ENCODE measurements around the gene NWD2. TPM values are rescaled to one million over a fixed set of nuclear protein-coding genes. Genes with fewer than 3 reads are reported as not detected.

NWD2 gene
- total RNA-seq, 1 experiment from 2014 or later: under 0.01 TPM

DNA sequence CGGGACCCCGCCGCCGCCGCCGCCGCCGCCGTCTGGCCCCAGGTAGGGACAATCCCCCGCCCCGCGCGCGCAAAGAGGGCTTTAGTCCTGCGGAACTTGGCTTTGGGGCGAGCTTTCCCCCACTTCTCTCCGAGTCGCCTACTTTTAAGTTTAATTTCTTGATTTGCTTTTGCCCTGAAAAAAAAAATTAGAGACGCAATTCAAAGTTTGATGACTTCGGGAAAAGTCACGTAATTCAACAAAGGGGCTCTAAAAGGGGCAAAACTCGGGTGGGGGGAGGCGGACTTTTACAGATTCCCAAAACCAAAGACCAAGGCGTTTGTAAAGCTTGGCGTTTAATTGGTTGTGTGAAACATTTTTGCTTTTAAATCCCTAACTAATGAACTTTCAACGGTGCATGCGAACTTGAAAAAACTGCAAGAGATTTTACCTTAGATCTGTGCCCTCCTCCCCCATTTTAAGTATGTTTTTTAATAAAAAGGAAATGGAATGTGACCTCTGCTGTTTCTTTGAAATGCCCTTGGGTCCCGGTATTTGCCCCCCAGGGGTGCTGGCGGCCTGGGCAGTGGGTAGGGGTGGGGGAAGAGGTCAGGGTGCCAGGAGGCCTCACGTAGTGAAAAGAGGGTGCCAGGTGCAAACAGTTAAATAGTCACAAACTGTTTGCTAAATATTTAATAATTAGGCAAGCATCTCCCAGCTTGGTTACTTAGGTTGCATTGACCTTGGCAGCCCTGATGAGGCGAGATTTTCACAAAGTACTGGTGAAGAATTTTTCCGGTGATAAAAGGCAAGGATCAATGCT is 209.7 kb downstream of the NWD2 start:
- H3K36me3 ChIP-seq (ENCODE audit: low read depth, low read length): no peaks in the 10 kb centered on the region
- H2AFZ ChIP-seq (ENCODE audit: low read length): peak overlapping the region; percentile 83
- H3K79me2 ChIP-seq (ENCODE audit: low read length): peaks cover 44% of the 10 kb centered on the region
- ChIA-PET POLR2A (ENCODE audit: unreplicated experiment) (no interaction called here), CTCF (interaction anchor here (0.6 to 2.0 kb wide), 4 partner anchors 10 to 74 kb away, joined by 3 to 33 read pairs (median 4); no protein-coding TSS in a partner anchor)
- H4K20me1 ChIP-seq (ENCODE audit: low read length): no peaks in the 10 kb centered on the region
- DNase-seq (no peak), ATAC-seq (no peak)
- H3K9me3 ChIP-seq (ENCODE audit: low read length): no peaks in the 10 kb centered on the region
- no peak for TF ChIP-seq EZH2phosphoT487 (IDR thresholded peaks at IDR 0.05; ENCODE audit: borderline replicate concordance, low read length)
- TF ChIP-seq, protein P1, sequence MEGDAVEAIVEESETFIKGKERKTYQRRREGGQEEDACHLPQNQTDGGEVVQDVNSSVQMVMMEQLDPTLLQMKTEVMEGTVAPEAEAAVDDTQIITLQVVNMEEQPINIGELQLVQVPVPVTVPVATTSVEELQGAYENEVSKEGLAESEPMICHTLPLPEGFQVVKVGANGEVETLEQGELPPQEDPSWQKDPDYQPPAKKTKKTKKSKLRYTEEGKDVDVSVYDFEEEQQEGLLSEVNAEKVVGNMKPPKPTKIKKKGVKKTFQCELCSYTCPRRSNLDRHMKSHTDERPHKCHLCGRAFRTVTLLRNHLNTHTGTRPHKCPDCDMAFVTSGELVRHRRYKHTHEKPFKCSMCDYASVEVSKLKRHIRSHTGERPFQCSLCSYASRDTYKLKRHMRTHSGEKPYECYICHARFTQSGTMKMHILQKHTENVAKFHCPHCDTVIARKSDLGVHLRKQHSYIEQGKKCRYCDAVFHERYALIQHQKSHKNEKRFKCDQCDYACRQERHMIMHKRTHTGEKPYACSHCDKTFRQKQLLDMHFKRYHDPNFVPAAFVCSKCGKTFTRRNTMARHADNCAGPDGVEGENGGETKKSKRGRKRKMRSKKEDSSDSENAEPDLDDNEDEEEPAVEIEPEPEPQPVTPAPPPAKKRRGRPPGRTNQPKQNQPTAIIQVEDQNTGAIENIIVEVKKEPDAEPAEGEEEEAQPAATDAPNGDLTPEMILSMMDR (conservative IDR thresholded peaks at IDR 0.05; ENCODE audit: low read depth, low read length): no peak
- TF ChIP-seq EZH2 (IDR thresholded peaks at IDR 0.05; ENCODE audit: low read length, unreplicated experiment): no peak
- H3K9ac ChIP-seq (ENCODE audit: low read length): peak overlapping the region; percentile 58
- H3K27me3 ChIP-seq (ENCODE audit: low read length): 0 out of 2 replicates have a peak, but pooled peaks cover 3% of the 10 kb centered on the region
- peak overlapping the region; percentile 70 for H3K4me3 ChIP-seq (ENCODE audit: low read length)
- no peaks in the 10 kb centered on the region for H3F3A ChIP-seq (ENCODE audit: low read length, unreplicated experiment)
- intact Hi-C loops (cut with micrococcal nuclease): loop anchor here (1.0 kb wide), 3 partner anchors 74 to 348 kb away; no protein-coding TSS in a partner anchor
- H3K4me2 ChIP-seq (ENCODE audit: low read length): peak overlapping the region; percentile 80
- BruUV-seq (replicated peaks): TSS peak; percentile 59
- no peak overlapping the region for H3K27ac ChIP-seq (ENCODE audit: low read length)
- H3K4me1 ChIP-seq (ENCODE audit: insufficient read depth, low read length): peaks cover 23% of the 10 kb centered on the region; the same call in 1 of the 2 replicates
- no peaks in the 10 kb centered on the region for H3K9me2 ChIP-seq (replicated peaks; ENCODE audit: low read length)

- Histone ChIP-seq H2AFZ (ENCODE audit: low read length) (no peak overlapping the region), H3K9me3 (ENCODE audit: low read length) (no peaks in the 10 kb centered on the region), H3K9me2 (replicated peaks; ENCODE audit: low read length) (no peaks in the 10 kb centered on the region), H3K9ac (ENCODE audit: low read length) (no peak overlapping the region), H3K27ac (ENCODE audit: low read length) (no peak overlapping the region), H4K20me1 (ENCODE audit: low read length) (no peaks in the 10 kb centered on the region), H3K4me2 (ENCODE audit: low read length) (peak overlapping the region; percentile 80), H3K4me3 (ENCODE audit: low read length) (peak overlapping the region; percentile 70; the same call in 1 of the 2 replicates), H3K36me3 (ENCODE audit: low read depth, low read length) (no peaks in the 10 kb centered on the region), H3K27me3 (ENCODE audit: low read length) (0 out of 2 replicates have a peak, but pooled peaks cover 3% of the 10 kb centered on the region), H3K4me1 (ENCODE audit: insufficient read depth, low read length) (peaks cover 23% of the 10 kb centered on the region; the same call in 1 of the 2 replicates), H3K79me2 (ENCODE audit: low read length) (peaks cover 44% of the 10 kb centered on the region), H3F3A (ENCODE audit: low read length, unreplicated experiment) (no peaks in the 10 kb centered on the region)
- intact Hi-C loops (cut with micrococcal nuclease): no loop called here
- POLR2A ChIA-PET (ENCODE audit: unreplicated experiment): no interaction called here
- TF ChIP-seq, protein P1 (conservative IDR thresholded peaks at IDR 0.05; ENCODE audit: low read depth, low read length): no peak
- TF ChIP-seq EZH2 (IDR thresholded peaks at IDR 0.05; ENCODE audit: low read length, unreplicated experiment): no peak
- TF ChIP-seq EZH2phosphoT487 (IDR thresholded peaks at IDR 0.05; ENCODE audit: borderline replicate concordance, low read length): no peak
- ATAC-seq (no peak), DNase-seq (no peak)
- no TSS peak for BruUV-seq (replicated peaks)
- CTCF ChIA-PET: no interaction called here
Observed at GRCh38 chr4:37455301-37456131, 211.0 kb downstream of the NWD2 start.
